ENCODE results near the gene PROX1.

GRCh38 chr1:214067853-214068703, 80.3 kb downstream of the PROX1 start:
- TF ChIP-seq CTCF (IDR thresholded peaks at IDR 0.05; ENCODE audit: control extremely low read depth in 1 of 3, insufficient read depth in 1 of 3, low read depth in 1 of 3, low read length in 3 of 3) (no peak), EZH2 (IDR thresholded peaks at IDR 0.05; ENCODE audit: low read depth, low read length, severe bottlenecking) (no peak), NRF1 (IDR thresholded peaks at IDR 0.05; ENCODE audit: low read depth, low read length) (no peak), POLR2A (IDR thresholded peaks at IDR 0.05; ENCODE audit: control extremely low read depth in 1 of 2, low read depth in 2 of 2, low read length in 2 of 2) (no peak)
